ENCODE results near the gene C10orf71. TPM values are rescaled to one million over a fixed set of nuclear protein-coding genes. Genes with fewer than 3 reads are reported as not detected.

The C10orf71 gene
- total and polyA plus RNA-seq, 2 of the 8 experiments (the other 6 are each of a cell fraction or from before 2014, with no cell fraction given) = not detected

GRCh38 chr10:49273626-49274025 is 25.3 kb upstream of the C10orf71 start (continued):
- no peak for TF ChIP-seq CHD7 (IDR thresholded peaks at IDR 0.05; ENCODE audit: insufficient replicate concordance, low read length)
- TF ChIP-seq KDM1A (IDR thresholded peaks at IDR 0.05; ENCODE audit: borderline replicate concordance, low read length) = no peak
- no peak for TF ChIP-seq TAF7 (optimal IDR thresholded peaks at IDR 0.05; ENCODE audit: borderline replicate concordance, low read depth, low read length)
- no peak for TF ChIP-seq PHF8 (conservative IDR thresholded peaks at IDR 0.05; ENCODE audit: low read depth, low read length)
